ENCODE data around the gene CNOT2. TPM values are rescaled to one million over a fixed set of nuclear protein-coding genes. Genes with fewer than 3 reads are reported as not detected.

CNOT2 gene
- total RNA-seq, 4 donors from 2014 or later, result 117 to 141 (median 122) TPM

DNA sequence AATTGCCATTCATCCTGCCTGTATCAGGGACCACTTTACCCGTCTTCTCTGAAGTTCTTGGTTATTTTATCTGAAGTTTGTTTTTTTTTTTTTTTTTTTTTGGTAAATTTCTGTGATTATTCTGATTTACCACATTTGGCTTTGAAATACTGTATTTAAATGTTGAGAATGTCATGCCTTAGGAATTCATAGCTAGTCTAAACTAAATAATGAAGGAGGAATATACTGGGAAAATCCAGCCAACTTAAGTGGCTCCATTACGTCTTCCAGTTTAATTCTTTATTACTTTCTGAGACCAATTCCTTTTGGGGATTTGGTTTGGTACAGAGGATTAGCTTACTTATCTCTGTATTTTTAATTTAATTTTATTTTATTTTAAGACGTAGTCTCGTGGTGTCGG is 62.6 kb downstream of the CNOT2 start:
- intact Hi-C loops (cut with DNase I; ENCODE audit: low total_unique reads), result no loop called here

DNA sequence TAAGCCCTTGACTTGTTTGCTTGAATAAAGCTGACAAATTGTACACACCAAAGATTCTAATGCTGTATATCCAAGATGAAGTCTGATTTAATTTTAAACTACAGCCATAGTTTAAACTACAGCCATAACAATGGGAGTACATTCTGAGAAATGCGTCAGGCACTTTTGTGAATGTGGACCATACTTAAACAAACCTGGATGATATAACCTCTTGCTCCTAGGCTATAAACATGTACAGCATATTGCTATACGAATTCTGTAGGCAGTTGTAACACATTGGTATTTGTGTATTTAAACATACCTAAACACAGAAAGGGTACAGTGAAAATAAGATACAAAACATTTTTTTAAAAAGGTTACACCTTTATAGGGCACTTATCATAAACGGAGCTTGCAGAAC is 63.4 kb downstream of the CNOT2 start:
- no peak for TF ChIP-seq POLR2A (IDR thresholded peaks at IDR 0.05)
- TF ChIP-seq, protein P1, sequence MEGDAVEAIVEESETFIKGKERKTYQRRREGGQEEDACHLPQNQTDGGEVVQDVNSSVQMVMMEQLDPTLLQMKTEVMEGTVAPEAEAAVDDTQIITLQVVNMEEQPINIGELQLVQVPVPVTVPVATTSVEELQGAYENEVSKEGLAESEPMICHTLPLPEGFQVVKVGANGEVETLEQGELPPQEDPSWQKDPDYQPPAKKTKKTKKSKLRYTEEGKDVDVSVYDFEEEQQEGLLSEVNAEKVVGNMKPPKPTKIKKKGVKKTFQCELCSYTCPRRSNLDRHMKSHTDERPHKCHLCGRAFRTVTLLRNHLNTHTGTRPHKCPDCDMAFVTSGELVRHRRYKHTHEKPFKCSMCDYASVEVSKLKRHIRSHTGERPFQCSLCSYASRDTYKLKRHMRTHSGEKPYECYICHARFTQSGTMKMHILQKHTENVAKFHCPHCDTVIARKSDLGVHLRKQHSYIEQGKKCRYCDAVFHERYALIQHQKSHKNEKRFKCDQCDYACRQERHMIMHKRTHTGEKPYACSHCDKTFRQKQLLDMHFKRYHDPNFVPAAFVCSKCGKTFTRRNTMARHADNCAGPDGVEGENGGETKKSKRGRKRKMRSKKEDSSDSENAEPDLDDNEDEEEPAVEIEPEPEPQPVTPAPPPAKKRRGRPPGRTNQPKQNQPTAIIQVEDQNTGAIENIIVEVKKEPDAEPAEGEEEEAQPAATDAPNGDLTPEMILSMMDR (IDR thresholded peaks at IDR 0.05), result no peak
- H3K4me3 ChIP-seq (ENCODE audit: low read depth, poor library complexity, severe bottlenecking), result no peak overlapping the region
- WGBS, 2 donors, result 90 to 92% methylated on average over 3 of the region's 3 CpGs
- intact Hi-C loops (cut with DNase I; ENCODE audit: low total_unique reads), result no loop called here
- no peak for DNase-seq (ENCODE audit: low spot score in 2 of 2)

More for the DNA sequence above, 62.6 kb downstream of the CNOT2 start:
- H3K4me3 ChIP-seq (ENCODE audit: low read depth, poor library complexity, severe bottlenecking), result no peak overlapping the region
- WGBS, 2 donors, result 94 to 97% methylated on average over 5 of the region's 5 CpGs
- no peak for TF ChIP-seq POLR2A (IDR thresholded peaks at IDR 0.05)
- TF ChIP-seq, protein P1 (IDR thresholded peaks at IDR 0.05), result no peak
- DNase-seq (ENCODE audit: low spot score in 2 of 2), result no peak

DNA sequence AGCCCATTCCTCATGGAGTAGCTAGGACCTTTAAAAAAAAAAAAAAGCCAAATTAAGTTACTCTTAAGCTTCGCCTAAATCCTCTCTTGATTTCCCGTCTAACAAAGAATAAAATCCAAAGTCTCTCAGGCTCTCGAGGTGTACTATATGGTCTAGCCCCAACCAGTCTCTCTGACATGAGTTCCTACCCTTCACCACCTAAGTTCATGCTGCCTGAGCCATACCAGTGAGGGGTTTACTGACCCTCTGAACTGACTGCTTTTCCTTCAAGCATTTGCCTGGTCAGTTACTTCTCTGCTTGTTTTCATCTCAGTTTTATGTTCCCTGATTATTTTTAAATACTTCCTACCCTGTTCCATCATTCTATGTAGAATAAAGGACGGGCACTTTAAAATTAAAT is 64.6 kb downstream of the CNOT2 start:
- no peak for TF ChIP-seq POLR2A (IDR thresholded peaks at IDR 0.05)
- DNase-seq (ENCODE audit: low spot score in 2 of 2), result no peak
- WGBS, 2 donors, result 97 to 99% methylated on average over 4 of the region's 4 CpGs
- intact Hi-C loops (cut with DNase I; ENCODE audit: low total_unique reads), result no loop called here
- no peak overlapping the region for H3K4me3 ChIP-seq (ENCODE audit: low read depth, poor library complexity, severe bottlenecking)

DNA sequence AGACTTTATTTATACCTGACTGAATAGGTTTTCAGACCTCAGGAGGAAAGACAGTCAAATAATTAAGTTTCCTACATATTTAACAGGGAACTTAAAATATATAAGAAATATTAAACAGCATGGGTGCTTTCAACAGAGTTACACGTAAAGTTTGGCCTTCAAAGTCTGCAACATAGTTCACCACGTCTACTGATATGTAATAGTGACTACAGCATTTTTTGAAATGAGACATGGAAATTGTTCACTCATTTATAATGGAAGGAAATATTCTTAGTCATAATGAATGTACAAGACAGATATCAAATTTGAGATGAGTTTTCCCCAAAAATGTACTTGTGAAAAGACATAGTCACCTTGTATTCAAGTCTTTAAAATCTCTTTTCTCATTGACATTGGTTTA is 66.1 kb downstream of the CNOT2 start:
- H3K4me3 ChIP-seq (ENCODE audit: low read depth, poor library complexity, severe bottlenecking), result no peak overlapping the region
- TF ChIP-seq, protein P1 (IDR thresholded peaks at IDR 0.05), result no peak
- no peak for TF ChIP-seq POLR2A (IDR thresholded peaks at IDR 0.05)
- no peak for DNase-seq (ENCODE audit: low spot score in 2 of 2)
- intact Hi-C loops (cut with DNase I; ENCODE audit: low total_unique reads), result no loop called here
- 97% methylated on average over 2 of the region's 2 CpGs for WGBS, 2 donors

DNA sequence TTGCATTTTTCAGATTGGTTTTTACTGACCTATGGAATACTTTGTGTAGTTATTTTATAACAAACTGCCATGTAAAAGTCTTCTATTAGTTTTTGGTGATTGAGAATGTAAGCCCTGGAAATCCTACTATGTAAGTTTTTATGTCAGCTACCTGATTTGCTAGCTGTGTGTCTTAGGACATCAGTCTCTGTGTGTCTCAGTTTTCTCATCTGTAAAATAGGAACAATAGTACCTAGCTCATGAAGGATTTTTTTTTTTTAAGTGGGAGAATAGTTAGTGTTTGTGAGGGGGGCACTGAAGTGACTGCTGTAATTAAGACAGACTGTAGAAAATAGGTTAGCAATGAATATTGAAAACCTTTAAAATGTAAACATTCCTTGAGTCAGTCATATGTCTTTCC is 70.9 kb downstream of the CNOT2 start:
- intact Hi-C loops (cut with DNase I; ENCODE audit: low total_unique reads), result no loop called here

DNA sequence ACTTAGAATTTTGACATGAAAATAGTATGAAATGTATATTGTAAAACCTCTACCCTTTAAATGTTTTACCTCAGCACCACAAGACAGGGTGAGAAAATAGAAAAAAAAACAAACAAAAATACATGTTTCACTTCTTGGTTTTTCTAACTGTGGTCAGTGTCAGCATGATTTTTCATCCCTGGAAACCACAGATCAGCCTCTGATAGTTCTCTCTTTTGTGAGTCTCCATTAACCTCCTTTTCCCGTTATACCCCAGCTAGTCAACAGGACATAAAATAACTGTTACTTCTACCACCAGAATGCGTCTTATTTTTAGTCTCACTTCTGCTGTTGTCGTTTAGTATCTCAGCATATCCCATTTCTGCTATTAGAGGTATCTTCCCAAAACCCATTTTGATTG is 74.5 kb downstream of the CNOT2 start:
- no peak overlapping the region for H3K4me3 ChIP-seq (ENCODE audit: low read depth, poor library complexity, severe bottlenecking)
- intact Hi-C loops (cut with DNase I; ENCODE audit: low total_unique reads), result no loop called here
- TF ChIP-seq POLR2A (IDR thresholded peaks at IDR 0.05), result no peak
- TF ChIP-seq, protein P1 (IDR thresholded peaks at IDR 0.05), result no peak
- DNase-seq (ENCODE audit: low spot score in 2 of 2), result no peak
- WGBS, 2 donors, result 82 to 87% methylated on average over 3 of the region's 3 CpGs

More for the DNA sequence above, 70.9 kb downstream of the CNOT2 start:
- no peak for DNase-seq (ENCODE audit: low spot score in 2 of 2)
- TF ChIP-seq POLR2A (IDR thresholded peaks at IDR 0.05), result no peak
- TF ChIP-seq, protein P1 (IDR thresholded peaks at IDR 0.05), result no peak
- H3K4me3 ChIP-seq (ENCODE audit: low read depth, poor library complexity, severe bottlenecking), result no peak overlapping the region
